GM19238 (cell line): ENCODE results near the gene PLCB4.

ENCODE experiments used
- DNase-seq: peaks from one replicate; pipeline ENCODE4 v3.0.0; 2011; ENCODE audit warnings: low spot score; ENCODE audit not compliant: insufficient read length

Gene PLCB4

GRCh38 chr20:9482180-9482579 is 413.3 kb downstream of the PLCB4 start:
- DNase-seq, result no peak

GRCh38 chr20:9483131-9483530 is 414.2 kb downstream of the PLCB4 start:
- DNase-seq, result no peak

GRCh38 chr20:9485614-9486340 is 416.9 kb downstream of the PLCB4 start:
- no peak for DNase-seq

DNA sequence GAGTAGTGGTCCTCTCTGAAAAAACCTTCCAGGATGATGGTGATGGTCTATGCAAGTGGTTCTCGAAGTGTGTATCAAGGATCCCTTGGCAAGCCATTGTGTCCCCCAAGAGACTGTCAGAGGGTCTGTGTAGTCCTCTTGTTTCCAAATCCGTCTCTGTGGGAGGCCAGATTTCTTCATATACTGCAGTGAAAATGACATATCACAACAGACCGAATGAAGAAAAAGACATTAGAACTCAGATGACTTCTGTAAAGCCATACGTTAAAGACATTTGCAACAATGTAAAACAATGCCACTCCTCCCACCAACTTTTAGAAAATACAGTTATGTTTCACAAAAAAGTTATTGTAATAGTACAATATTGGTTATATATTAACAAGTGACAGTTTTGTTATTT is 418.3 kb downstream of the PLCB4 start:
- no peak for DNase-seq

DNA sequence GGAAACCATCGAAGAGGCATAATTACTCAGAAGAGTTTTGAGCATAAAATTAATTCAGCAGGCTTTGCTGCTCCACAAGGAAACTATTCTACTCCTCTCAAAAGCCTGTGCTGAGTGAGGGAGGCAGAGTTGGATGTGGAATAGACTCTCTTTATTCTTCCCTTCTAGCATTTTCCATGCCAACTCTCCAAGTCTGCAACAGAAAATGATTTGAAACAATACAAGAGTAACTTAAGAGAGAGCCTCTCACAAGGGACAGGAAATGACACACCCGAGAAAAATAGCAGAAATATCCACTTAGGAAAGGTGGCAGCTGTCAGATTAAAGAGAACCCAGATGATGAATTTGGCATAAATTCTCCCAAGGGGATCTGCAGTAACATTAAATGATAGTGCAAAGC is 419.2 kb downstream of the PLCB4 start:
- no peak for DNase-seq

- no peak for DNase-seq
Measured at GRCh38 chr20:9490161-9490560, 421.3 kb downstream of the PLCB4 start.

DNA sequence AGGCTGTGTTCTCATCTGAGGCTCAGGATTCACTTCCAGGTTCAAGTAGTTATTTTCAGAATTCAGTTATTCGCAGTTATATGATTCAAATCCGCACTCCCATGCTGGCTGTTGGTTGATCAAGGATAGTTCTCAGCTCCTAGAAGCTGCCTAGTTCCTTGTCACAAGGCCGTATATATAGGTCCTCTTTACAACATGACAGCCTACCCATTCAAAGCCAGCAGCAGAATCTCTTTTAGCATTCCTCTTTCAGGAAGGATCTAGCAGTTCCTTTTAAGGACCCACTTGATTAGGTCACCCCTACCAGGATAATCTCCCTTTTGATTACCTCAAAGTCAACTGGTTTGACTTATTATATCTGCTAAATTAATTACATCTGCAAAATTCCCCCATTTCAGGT is 421.7 kb downstream of the PLCB4 start:
- no peak for DNase-seq

DNA sequence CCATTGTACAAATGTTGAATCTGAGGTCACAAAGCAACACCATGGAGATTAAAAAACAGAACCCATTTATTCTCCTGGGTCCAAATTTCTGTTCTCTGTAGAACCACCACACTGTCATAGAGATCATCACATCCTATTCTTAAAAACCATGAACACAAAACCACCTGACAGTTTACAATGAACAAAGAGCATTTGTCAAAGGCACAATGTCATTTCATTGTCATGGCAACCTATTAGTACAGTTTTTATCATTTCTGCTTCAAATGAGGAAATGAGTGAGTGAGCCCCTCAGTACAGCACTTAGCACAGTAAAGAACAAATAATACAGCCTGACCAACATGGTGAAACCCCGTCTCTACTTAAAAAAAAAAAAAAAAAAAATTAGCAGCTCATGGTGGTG is 422.4 kb downstream of the PLCB4 start:
- DNase-seq, result no peak

DNA sequence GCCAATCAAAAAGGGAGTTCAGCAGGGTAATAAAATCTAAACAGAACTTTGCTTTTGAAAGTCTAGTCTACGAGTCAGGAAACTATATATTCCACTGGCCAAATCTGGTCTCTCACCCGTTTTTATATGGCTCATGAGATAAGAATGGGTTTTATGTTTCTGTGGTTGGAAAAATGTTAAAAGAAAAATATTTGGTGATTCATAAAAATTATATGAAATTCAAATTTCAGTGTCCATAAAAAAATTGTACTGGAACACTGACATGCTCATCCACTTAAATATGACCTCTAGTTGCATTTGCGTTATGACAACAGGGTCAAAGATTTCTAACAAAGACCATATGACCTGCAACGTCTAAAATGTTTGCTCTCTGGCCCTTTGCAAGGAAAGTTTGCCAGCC is 423.2 kb downstream of the PLCB4 start:
- no peak for DNase-seq

DNA sequence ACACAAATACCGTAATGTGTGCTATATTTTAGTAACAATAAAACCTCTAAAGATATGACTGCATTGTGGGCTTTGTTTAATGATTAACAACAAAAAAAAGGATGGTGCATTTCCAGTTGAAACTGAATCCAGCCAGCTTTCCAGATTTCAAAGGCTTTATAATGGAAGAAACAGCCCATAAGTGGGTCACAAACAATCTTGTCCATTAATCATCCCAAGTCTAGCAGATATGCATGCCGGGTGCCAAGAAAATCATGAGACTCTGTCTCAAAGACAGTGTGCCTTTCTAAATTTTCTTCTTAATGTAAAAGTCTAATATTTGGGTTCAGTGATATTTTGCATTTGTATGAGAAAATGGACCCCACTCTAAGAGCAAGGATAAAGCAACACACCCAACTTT is 424.9 kb downstream of the PLCB4 start:
- no peak for DNase-seq

GRCh38 chr20:9495701-9496100 is 426.8 kb downstream of the PLCB4 start:
- no peak for DNase-seq

GRCh38 chr20:9496155-9496554 is 427.3 kb downstream of the PLCB4 start:
- DNase-seq, result no peak

- no peak for DNase-seq
Measured at GRCh38 chr20:9498322-9498721, 429.4 kb downstream of the PLCB4 start.

GRCh38 chr20:9499126-9499899 is 430.4 kb downstream of the PLCB4 start:
- DNase-seq, result no peak

- DNase-seq, result no peak
Measured at GRCh38 chr20:9500121-9500520, 431.2 kb downstream of the PLCB4 start.

GRCh38 chr20:9501473-9501872 is 432.6 kb downstream of the PLCB4 start:
- DNase-seq, result no peak

DNA sequence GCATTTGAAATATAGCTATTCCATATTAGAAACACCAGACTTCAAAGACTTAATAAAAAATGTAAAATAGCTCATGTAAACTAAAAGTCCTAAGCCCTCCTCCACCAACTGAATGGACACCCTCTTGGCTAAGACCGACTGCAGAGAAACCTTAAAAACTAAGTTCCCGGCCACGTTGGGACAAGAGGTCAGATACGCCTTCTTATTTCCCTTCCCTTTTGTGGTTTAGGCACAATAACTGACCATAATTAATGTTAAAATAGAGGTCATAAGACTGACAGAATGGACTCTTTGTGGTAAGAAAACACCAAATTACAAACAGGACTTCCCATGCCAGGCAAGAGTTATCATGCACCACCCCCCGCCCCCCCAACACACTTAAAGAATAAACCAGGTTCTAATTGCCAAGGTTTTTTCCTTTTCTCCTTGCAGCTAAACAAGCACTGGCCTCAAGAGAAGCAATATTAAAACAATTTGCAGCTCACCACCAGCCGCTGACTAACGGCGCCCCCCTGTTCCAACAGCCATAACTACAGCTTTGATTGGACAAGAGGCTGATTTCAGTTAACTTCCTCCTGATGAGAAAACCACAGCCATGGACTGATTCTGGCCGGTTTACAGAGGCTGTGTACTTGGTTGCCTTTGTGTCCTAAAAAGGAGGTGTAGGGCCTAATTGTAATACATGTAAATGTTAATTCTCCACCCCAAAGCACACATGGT is 434.8 kb downstream of the PLCB4 start:
- DNase-seq, result no peak

- DNase-seq, result no peak
Measured at GRCh38 chr20:9506280-9506821, 437.5 kb downstream of the PLCB4 start.

DNA sequence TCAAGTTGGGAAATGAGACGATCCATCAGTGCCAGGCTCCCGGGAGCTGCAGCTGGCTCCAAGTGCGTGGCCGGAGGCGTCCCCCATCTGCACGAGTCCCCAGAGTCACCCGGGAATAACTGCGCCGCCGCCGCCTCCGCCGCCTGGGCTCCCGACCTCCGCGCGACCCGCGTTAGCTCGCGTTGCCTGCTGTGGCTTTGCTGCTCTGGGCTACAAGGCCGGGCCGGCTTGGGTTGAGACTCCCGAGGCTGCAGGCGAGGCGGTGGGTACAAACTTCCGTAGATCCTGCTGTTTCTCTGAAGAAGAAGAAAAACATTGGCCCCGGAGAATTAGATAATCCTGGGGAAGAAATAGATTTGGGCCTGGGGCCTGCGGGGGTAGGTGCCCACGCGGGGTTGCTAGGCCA is 438.1 kb downstream of the PLCB4 start:
- DNase-seq, result no peak

DNA sequence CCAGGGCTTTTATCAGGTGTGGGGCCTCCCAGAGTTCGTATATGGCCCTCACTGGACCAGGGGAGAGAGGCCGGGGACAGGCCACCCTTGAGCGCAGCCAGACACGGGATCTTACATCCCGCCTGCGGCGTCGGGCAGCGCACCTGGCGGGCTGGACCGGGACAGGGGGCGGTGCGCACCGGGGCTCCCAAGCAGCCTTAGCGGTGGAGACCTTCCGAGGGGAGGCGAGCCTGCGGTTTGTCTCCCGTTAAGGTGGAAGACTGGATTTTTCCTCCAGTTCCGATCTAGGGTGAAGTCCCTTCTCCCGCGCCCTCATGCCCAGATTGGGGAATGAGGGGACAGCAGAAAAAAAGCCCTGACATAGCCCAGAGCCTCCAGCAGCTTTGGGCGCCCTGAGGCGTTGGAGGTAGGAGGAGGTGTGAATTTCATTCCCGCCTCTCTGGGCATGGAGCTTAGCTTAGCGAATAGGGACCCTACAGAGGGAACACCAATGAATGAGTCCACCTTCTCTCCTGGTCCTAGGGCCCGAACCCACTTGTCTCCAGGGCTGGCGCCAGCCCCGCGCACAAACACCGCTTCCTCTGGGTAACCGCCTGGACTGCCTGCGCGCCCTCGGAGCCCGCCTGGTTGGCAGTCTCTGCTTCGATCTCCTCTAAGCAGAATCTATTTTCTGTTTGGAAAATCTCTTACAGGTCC is 438.8 kb downstream of the PLCB4 start:
- DNase-seq, result no peak

DNA sequence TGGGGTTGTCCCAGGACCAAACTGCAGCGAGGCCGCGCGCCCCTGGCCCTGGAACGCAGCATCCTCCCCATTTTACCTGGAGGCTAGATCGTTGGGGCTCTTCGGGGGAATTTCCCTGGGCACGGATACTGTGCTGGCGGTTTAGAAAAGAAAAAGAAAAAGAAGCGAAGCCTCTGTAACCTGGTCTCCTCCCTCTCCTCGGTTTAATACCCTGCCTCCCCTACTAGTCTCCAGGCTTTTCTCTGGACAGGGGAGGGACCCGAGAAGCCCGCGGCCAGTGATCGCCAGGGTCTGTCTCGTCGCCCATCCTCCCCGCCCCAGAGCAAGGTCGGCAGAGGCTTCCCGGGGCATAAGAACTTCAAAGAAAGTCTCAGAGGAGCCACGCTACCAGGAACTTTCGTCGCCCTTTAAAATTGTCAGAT is 439.4 kb downstream of the PLCB4 start:
- no peak for DNase-seq
